Natural killer cell (primary cell): ENCODE measurements around the gene ANKRD40. TPM values are rescaled to one million over a fixed set of nuclear protein-coding genes. Genes with fewer than 3 reads are reported as not detected.

Source experiments
- ATAC-seq, 3 donors: fragments of 150-1000 bp in 2 of 3; fragments of 200-7000 bp in 1 of 3; cut with Tn5 transposase; 1 replicate in 1 of 3; 2 replicates in 2 of 3; pipeline ENCODE4 v1.10.0; 2021; ENCODE audit warnings: mild to moderate bottlenecking in 2 of 3, moderate library complexity in 2 of 3
- DNase-seq, 2 donors: peaks; one replicate each; pipeline versions ENCODE4 v3.0.0 to v3.0.0-alpha.2; 2013 to 2021; ENCODE audit warnings: mixed read lengths in 1 of 2
- H3K27ac ChIP-seq: one replicate; pipeline ENCODE4 v1.5.1; 2013; ENCODE audit warnings: mild to moderate bottlenecking, low read length
- H3K27me3 ChIP-seq: one replicate; pipeline ENCODE4 v1.6.1; 2013; ENCODE audit warnings: low read length; ENCODE audit not compliant: control insufficient read depth, insufficient read depth
- H3K36me3 ChIP-seq: one replicate; pipeline ENCODE4 v1.6.1; 2013; ENCODE audit warnings: low read length; ENCODE audit not compliant: control insufficient read depth, insufficient read depth
- H3K4me1 ChIP-seq: one replicate; pipeline ENCODE4 v1.6.1; 2013; ENCODE audit warnings: low read length; ENCODE audit not compliant: control insufficient read depth, insufficient read depth
- H3K4me3 ChIP-seq: one replicate; pipeline ENCODE4 v1.5.1; 2013; ENCODE audit warnings: low read length
- H3K9me3 ChIP-seq: one replicate; pipeline ENCODE4 v1.6.1; 2013; ENCODE audit warnings: low read length; ENCODE audit not compliant: control insufficient read depth, insufficient read depth
- H3K27ac Mint-ChIP-seq, 2 donors: one replicate each; pipeline ENCODE4 v1.8.0; 2022; ENCODE audit warnings: mild to moderate bottlenecking in 2 of 2, mixed read lengths in 2 of 2, moderate library complexity in 1 of 2
- H3K27me3 Mint-ChIP-seq, 2 donors: one replicate each; pipeline ENCODE4 v1.8.0; 2022; ENCODE audit warnings: low read depth in 2 of 2, mixed read lengths in 2 of 2
- H3K36me3 Mint-ChIP-seq: one replicate; pipeline ENCODE4 v1.8.0; 2022; ENCODE audit warnings: mixed read lengths
- H3K4me1 Mint-ChIP-seq, 2 donors: one replicate each; pipeline ENCODE4 v1.8.0; 2022; ENCODE audit warnings: mixed read lengths in 2 of 2
- H3K4me3 Mint-ChIP-seq: one replicate; pipeline ENCODE4 v1.8.0; 2022; ENCODE audit warnings: mild to moderate bottlenecking, moderate library complexity, mixed read lengths
- H3K9me3 Mint-ChIP-seq, 2 donors: one replicate each; pipeline ENCODE4 v1.8.0; 2022; ENCODE audit warnings: mixed read lengths in 2 of 2
- CTCF ChIP-seq: fragments of 200-600 bp; IDR thresholded peaks from one replicate; pipeline ENCODE4 v1.8.0; 2022; ENCODE audit warnings: antibody characterized with exemption
- WGBS: methylation state at CpG from one replicate; pipeline ENCODE4 v1.1.7; 2013; ENCODE audit warnings: missing lambda C conversion rate; ENCODE audit not compliant: insufficient coverage; 5-methylcytosine and 5-hydroxymethylcytosine counted together
- intact Hi-C: fragments of 100-400 bp; cut with micrococcal nuclease; formaldehyde crosslinking; loops from one replicate; pipeline ENCODE4 v1.14.2; 2022
- total RNA-seq, 4 donors: library from RNA; stranded (reverse); fragments of 120-200 nt in 1 of 4; gene quantifications; one replicate each; pipeline versions ENCODE4 v1.2.3 to v1.2.4, GENCODE V29; 2013 to 2022

The ANKRD40 gene
- total RNA-seq, result 10 to 100 TPM; 22.1 to 32.0 (median 30.8) TPM
- total RNA-seq (2013), result 34.4 TPM

- Histone ChIP-seq H3K27me3 (no peaks in the 10 kb centered on the region), H3K9me3 (no peaks in the 10 kb centered on the region), H3K36me3 (peaks cover 8% of the 10 kb centered on the region), H3K4me3 (peak within 1 kb of the TSS; percentile 75), H3K4me1 (peaks cover 25% of the 10 kb centered on the region), H3K27ac (peak within 1 kb of the TSS; percentile 92)
- Mint-ChIP-seq H3K9me3 (no peaks in the 10 kb centered on the region), H3K27me3 (peaks cover 3 to 5% of the 10 kb centered on the region in 2 donors), H3K4me3 (peak within 1 kb of the TSS; percentile 96), H3K4me1 (peaks cover 25 to 26% of the 10 kb centered on the region in 2 donors), H3K27ac (peak within 1 kb of the TSS; percentile 95 to 97), H3K36me3 (no peaks in the 10 kb centered on the region)
- no peak for TF ChIP-seq CTCF
- DNase-seq, result peak; percentile 91 to 93
- intact Hi-C loops, result loop anchor here (1.0 kb wide), 1 partner anchor 12 kb away; the partner anchor contains the start of gene LUC7L3
- ATAC-seq, result peak; percentile 87 to 96 (median 90)
- under 1% methylated on average over 74 of the region's 74 CpGs for WGBS
These were observed at the start of gene ANKRD40 for GRCh38 chr17:50707289-50708049. Gene ANKRD40, minus strand, starts transcription at chr17:50707914. Its CDS starts 260 bp downstream, at chr17:50707654.

- Mint-ChIP-seq H3K9me3 (no peaks in the 10 kb centered on the region), H3K27ac (peak overlapping the region; percentile 8 to 58), H3K4me3 (no peak overlapping the region), H3K4me1 (peaks cover 0 to 6% of the 10 kb centered on the region in 2 donors), H3K36me3 (peaks cover 23% of the 10 kb centered on the region), H3K27me3 (no peaks in the 10 kb centered on the region)
- intact Hi-C loops, result no loop called here
- 85% methylated on average over 2 of the region's 2 CpGs for WGBS
- no peak for TF ChIP-seq CTCF
- Histone ChIP-seq H3K27me3 (no peaks in the 10 kb centered on the region), H3K4me1 (no peaks in the 10 kb centered on the region), H3K36me3 (peaks cover 45% of the 10 kb centered on the region), H3K27ac (no peak overlapping the region), H3K4me3 (no peak overlapping the region), H3K9me3 (no peaks in the 10 kb centered on the region)
- no peak for ATAC-seq
- no peak for DNase-seq
These were observed 46.8 kb upstream of the ANKRD40 start for GRCh38 chr17:50754521-50754920.

- intact Hi-C loops, result no loop called here
- no peaks in the 10 kb centered on the region for H3K27me3 ChIP-seq
- H3K36me3 ChIP-seq, result peaks cover 91% of the 10 kb centered on the region
- H3K27ac ChIP-seq, result no peak overlapping the region
- H3K4me3 Mint-ChIP-seq, result no peak overlapping the region
- no peaks in the 10 kb centered on the region for H3K4me1 ChIP-seq
- 99% methylated on average over 5 of the region's 6 CpGs for WGBS
- no peaks in the 10 kb centered on the region for H3K9me3 ChIP-seq
- H3K4me1 Mint-ChIP-seq, result no peaks in the 10 kb centered on the region
- no peak for TF ChIP-seq CTCF
- H3K4me3 ChIP-seq, result no peak overlapping the region
- H3K27ac Mint-ChIP-seq, result no peak overlapping the region
- no peaks in the 10 kb centered on the region for H3K27me3 Mint-ChIP-seq
- H3K36me3 Mint-ChIP-seq, result peaks cover 49% of the 10 kb centered on the region
- ATAC-seq (no peak), DNase-seq (no peak)
- no peaks in the 10 kb centered on the region for H3K9me3 Mint-ChIP-seq
These were observed 41.5 kb upstream of the ANKRD40 start for GRCh38 chr17:50749245-50749644.
